ENCODE measurements around the gene GLUL. TPM values are rescaled to one million over a fixed set of nuclear protein-coding genes. Genes with fewer than 3 reads are reported as not detected.
A peak's percentile ranks its signal among the peaks of the same experiment; 100 is the strongest.

The GLUL gene
- total and polyA plus RNA-seq, 9 donors: 587 to 1,338 (median 1,017) TPM

DNA sequence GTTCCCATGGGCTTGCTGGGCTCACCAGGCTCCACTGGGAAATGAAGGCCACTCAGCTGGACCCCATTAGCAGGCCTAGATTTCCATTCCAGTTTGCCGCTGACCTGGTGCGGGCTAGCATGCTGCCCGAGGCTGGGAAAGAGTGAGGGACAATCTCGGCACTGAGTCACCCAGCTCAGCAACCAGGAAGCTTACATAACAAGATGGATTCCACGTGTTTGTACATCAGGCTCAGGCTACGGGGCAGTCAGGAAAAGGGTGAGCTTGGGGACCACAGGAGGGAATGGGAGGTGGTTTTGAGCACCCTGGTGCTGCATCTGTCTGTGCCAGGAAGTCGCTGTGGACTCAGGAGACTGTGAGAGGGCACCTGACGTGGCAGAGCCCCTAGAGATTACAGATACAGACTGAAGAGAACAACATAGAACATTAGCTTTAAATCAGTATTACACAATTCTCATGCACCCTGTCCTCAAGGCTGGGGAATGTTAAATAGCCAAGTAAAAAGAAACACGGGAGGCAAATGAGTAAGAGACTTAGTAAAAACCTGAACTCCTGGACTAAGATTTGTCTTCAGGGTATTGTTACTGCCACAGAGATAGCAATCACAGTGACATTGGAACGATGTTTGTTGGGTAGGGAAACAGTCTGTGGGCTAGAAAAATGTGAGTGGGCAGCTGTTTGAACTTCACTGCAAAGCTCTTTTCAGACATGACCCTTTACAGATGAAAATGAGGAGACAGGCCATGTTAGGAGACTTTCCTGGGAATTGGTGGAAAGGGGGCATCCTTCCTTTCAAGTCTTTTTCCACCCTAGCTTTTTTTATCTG, 51.1 kb downstream of the GLUL start:
- Histone ChIP-seq H3K27ac (no peak overlapping the region), H3K36me3 (no peaks in the 10 kb centered on the region), H3K4me3 (no peak overlapping the region), H3K9me3 (no peaks in the 10 kb centered on the region), H3K27me3 (no peaks in the 10 kb centered on the region), H3K4me1 (ENCODE audit: insufficient read depth) (peaks cover 7% of the 10 kb centered on the region)
- WGBS, 3 donors: 77 to 80% (median 80%) methylated on average over 10 of the region's 10 CpGs
- DNase-seq: no peak
- intact Hi-C loops (cut with DNase I): no loop called here
- TF ChIP-seq POLR2A (IDR thresholded peaks at IDR 0.05) (no peak), EP300 (IDR thresholded peaks at IDR 0.05) (no peak)
- TF ChIP-seq, protein P1, sequence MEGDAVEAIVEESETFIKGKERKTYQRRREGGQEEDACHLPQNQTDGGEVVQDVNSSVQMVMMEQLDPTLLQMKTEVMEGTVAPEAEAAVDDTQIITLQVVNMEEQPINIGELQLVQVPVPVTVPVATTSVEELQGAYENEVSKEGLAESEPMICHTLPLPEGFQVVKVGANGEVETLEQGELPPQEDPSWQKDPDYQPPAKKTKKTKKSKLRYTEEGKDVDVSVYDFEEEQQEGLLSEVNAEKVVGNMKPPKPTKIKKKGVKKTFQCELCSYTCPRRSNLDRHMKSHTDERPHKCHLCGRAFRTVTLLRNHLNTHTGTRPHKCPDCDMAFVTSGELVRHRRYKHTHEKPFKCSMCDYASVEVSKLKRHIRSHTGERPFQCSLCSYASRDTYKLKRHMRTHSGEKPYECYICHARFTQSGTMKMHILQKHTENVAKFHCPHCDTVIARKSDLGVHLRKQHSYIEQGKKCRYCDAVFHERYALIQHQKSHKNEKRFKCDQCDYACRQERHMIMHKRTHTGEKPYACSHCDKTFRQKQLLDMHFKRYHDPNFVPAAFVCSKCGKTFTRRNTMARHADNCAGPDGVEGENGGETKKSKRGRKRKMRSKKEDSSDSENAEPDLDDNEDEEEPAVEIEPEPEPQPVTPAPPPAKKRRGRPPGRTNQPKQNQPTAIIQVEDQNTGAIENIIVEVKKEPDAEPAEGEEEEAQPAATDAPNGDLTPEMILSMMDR (IDR thresholded peaks at IDR 0.05): no peak

DNA sequence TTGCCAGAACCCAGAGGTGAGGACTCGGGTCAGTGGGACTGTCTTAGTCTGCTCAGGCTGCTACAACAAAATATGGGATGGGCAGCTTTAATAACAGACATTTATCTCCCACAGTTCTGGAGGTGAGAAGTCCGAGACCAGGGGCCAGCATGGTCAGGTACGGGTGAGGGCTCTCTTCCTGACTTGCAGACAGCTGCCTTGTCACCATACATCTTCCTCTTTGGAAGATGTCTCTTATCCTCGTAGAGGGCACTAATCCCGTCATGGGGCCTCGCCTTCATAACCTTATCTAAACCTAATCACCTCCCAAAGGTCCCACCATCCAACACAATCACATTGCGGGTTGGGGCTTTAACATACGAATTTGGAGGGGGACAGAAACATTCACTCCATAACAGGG, 51.9 kb downstream of the GLUL start:
- intact Hi-C loops (cut with DNase I): no loop called here
- 93 to 98% (median 96%) methylated on average over 8 of the region's 8 CpGs for WGBS, 3 donors
- TF ChIP-seq EP300 (IDR thresholded peaks at IDR 0.05) (no peak), POLR2A (IDR thresholded peaks at IDR 0.05) (no peak)
- TF ChIP-seq, protein P1 (IDR thresholded peaks at IDR 0.05): no peak

DNA sequence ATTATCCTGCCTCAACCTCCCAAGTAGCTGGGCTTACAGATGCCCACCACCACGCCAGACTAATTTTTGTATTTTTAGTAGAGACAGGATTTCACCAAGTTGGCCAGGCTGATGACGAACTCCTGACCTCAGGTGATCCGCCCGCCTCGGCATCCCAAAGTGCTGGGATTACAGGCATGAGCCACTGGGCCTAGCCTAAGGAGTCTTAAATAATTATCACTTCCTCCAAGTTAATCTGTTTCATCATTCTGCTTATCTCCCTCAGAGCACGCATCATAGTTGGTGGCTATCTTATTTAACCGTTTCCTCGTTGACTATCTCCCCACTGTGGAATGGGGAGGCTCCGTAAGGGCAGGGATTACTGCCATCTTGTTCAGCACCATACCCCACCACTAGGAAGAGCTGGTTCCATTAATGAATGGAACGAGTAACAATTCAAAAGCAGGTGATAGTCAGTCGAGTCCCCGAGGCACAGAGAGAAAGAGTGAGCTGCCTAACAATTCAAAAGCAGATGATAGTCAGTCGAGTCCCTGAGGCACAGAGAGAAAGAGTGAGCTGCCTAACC, 52.7 kb downstream of the GLUL start:
- TF ChIP-seq EP300 (IDR thresholded peaks at IDR 0.05) (no peak), POLR2A (IDR thresholded peaks at IDR 0.05) (no peak)
- TF ChIP-seq, protein P1 (IDR thresholded peaks at IDR 0.05): no peak
- Histone ChIP-seq H3K27me3 (no peaks in the 10 kb centered on the region), H3K36me3 (no peaks in the 10 kb centered on the region), H3K4me1 (ENCODE audit: insufficient read depth) (peaks cover 7% of the 10 kb centered on the region), H3K4me3 (no peak overlapping the region), H3K27ac (no peak overlapping the region), H3K9me3 (no peaks in the 10 kb centered on the region)
- no peak for DNase-seq
- intact Hi-C loops (cut with DNase I): no loop called here
- WGBS, 3 donors: 90 to 94% (median 92%) methylated on average over 13 of the region's 13 CpGs

More for the DNA sequence above, 51.9 kb downstream of the GLUL start:
- Histone ChIP-seq H3K4me3 (no peak overlapping the region), H3K27ac (no peak overlapping the region), H3K27me3 (no peaks in the 10 kb centered on the region), H3K4me1 (ENCODE audit: insufficient read depth) (peaks cover 7% of the 10 kb centered on the region), H3K36me3 (no peaks in the 10 kb centered on the region), H3K9me3 (no peaks in the 10 kb centered on the region)
- no peak for DNase-seq

DNA sequence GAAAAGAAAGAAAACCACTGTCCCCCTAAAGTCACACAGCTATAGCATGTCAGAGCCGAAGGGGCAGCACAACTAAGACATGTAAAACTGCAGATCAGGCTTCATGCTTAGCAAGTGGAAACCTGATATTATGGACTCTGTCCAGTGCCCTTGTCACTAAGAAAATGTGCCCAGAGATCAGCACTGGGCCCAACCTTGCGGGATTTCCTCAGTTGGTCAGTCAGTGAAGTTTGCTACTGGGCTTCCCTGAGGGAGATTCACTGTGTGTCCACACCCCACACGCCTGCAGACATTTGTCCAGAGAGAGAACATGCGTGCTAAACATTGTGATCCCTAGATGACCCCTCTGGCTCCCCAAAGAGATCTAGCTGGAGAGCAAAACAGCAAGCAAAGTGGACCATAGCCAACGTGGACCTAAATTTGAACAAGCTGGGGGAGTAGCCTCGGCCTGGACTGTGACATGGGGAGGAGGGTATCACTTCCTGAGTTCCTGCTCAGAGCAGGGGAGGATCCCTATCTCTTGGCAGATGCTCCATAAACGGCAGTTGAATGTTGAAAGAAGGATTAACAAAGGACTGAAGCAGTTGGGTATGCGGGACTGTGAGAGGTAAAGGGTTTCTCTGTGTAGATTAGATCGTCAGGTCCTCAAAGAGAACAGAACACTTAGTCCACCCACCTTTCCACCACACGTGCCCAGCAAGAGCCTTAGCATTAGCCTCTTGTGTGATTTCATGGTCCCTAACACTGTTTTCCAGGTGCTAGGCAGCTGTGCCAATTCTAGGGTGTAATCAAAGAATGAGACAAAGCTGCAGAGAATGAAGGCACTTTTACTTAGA, 53.6 kb downstream of the GLUL start:
- peaks cover 7% of the 10 kb centered on the region for H3K4me1 ChIP-seq (ENCODE audit: insufficient read depth)
- DNase-seq: peak; percentile 44 to 76 (median 69)
- 23 to 26% (median 25%) methylated on average over 10 of the region's 10 CpGs for WGBS, 3 donors
- H3K4me3 ChIP-seq: no peak overlapping the region
- intact Hi-C loops (cut with DNase I): no loop called here
- H3K27me3 ChIP-seq: no peaks in the 10 kb centered on the region
- H3K9me3 ChIP-seq: no peaks in the 10 kb centered on the region
- TF ChIP-seq, protein P1 (IDR thresholded peaks at IDR 0.05): no peak
- TF ChIP-seq EP300 (IDR thresholded peaks at IDR 0.05) (no peak), POLR2A (IDR thresholded peaks at IDR 0.05) (no peak)
- H3K27ac ChIP-seq: peak overlapping the region in 1 of 2 donors; percentile 28
- no peaks in the 10 kb centered on the region for H3K36me3 ChIP-seq

Data from ovary (tissue), 9 donors.